ENCODE results near the gene UCMA. TPM values are rescaled to one million over a fixed set of nuclear protein-coding genes. Genes with fewer than 3 reads are reported as not detected.
"Not testable (repeated sequence)": the region's sequence is repeated elsewhere in the genome, so short reads cannot be mapped to it uniquely, and the experiment has no call there.

Gene UCMA
- total and polyA plus RNA-seq, 7 donors, result 0.04 TPM; not detected in 6

- TF ChIP-seq CTCF (IDR thresholded peaks at IDR 0.05), result no peak
- H3K4me3 ChIP-seq, result no peak overlapping the region
- H3K9me3 ChIP-seq, result no peaks in the 10 kb centered on the region
- H3K36me3 ChIP-seq (ENCODE audit: insufficient read depth in 1 of 2, low read depth in 1 of 2), result no peaks in the 10 kb centered on the region
- H3K27me3 ChIP-seq (ENCODE audit: insufficient read depth in 3 of 3, low read length in 2 of 3), result no peaks in the 10 kb centered on the region
- 73 to 77% (median 76%) methylated on average over 16 of the region's 16 CpGs for WGBS, 3 donors
- H3K27ac ChIP-seq, result no peak overlapping the region
- ATAC-seq (no peak), DNase-seq (no peak)
- no peaks in the 10 kb centered on the region for H3K4me1 ChIP-seq
- intact Hi-C loops (cut with DNase I), result no loop called here
Measured at GRCh38 chr10:13238271-13239077, 4.3 kb upstream of the UCMA start.

GRCh38 chr10:13236638-13237037, 2.5 kb upstream of the UCMA start:
- ATAC-seq (no peak), DNase-seq (no peak)
- intact Hi-C loops (cut with DNase I), result no loop called here
- Histone ChIP-seq H3K36me3 (ENCODE audit: insufficient read depth in 1 of 2, low read depth in 1 of 2) (no peaks in the 10 kb centered on the region), H3K27ac (no peak overlapping the region), H3K27me3 (ENCODE audit: insufficient read depth in 3 of 3, low read length in 2 of 3) (no peaks in the 10 kb centered on the region), H3K4me1 (no peaks in the 10 kb centered on the region), H3K4me3 (no peak overlapping the region), H3K9me3 (no peaks in the 10 kb centered on the region)
- 71 to 81% (median 78%) methylated on average over 8 of the region's 8 CpGs for WGBS, 3 donors
- TF ChIP-seq CTCF (IDR thresholded peaks at IDR 0.05), result no peak

GRCh38 chr10:13234736-13235135, 562 bp upstream of the UCMA start:
- H3K27me3 ChIP-seq (ENCODE audit: insufficient read depth in 3 of 3, low read length in 2 of 3); H3K4me1 ChIP-seq; H3K9me3 ChIP-seq; H3K36me3 ChIP-seq (ENCODE audit: insufficient read depth in 1 of 2, low read depth in 1 of 2); DNase-seq; H3K27ac ChIP-seq; H3K4me3 ChIP-seq; ATAC-seq; intact Hi-C loops (cut with DNase I): not testable (repeated sequence)
- 87 to 91% (median 87%) methylated on average over 13 of the region's 13 CpGs for WGBS, 3 donors

- 40 to 52% (median 49%) methylated on average over 12 to 14 of the region's 14 CpGs for WGBS, 3 donors
- no peak for TF ChIP-seq CTCF (IDR thresholded peaks at IDR 0.05)
- no peak for ATAC-seq
Measured at GRCh38 chr10:13233358-13233757, 816 bp downstream of the UCMA start.

GRCh38 chr10:13231808-13232207, 2.4 kb downstream of the UCMA start:
- DNase-seq, result no peak
- 78 to 84% (median 80%) methylated on average over 6 of the region's 6 CpGs for WGBS, 3 donors
- no peak for ATAC-seq
- no peaks in the 10 kb centered on the region for H3K36me3 ChIP-seq (ENCODE audit: insufficient read depth in 1 of 2, low read depth in 1 of 2)
- no peaks in the 10 kb centered on the region for H3K4me1 ChIP-seq
- H3K4me3 ChIP-seq, result no peak overlapping the region
- TF ChIP-seq CTCF (IDR thresholded peaks at IDR 0.05), result no peak
- H3K27me3 ChIP-seq (ENCODE audit: insufficient read depth in 3 of 3, low read length in 2 of 3), result no peaks in the 10 kb centered on the region
- no peak overlapping the region for H3K27ac ChIP-seq
- intact Hi-C loops (cut with DNase I), result no loop called here
- no peaks in the 10 kb centered on the region for H3K9me3 ChIP-seq

More at GRCh38 chr10:13233358-13233757, 816 bp downstream of the UCMA start:
- no peak overlapping the region for H3K27ac ChIP-seq
- intact Hi-C loops (cut with DNase I), result no loop called here
- no peak overlapping the region for H3K4me3 ChIP-seq
- H3K27me3 ChIP-seq (ENCODE audit: insufficient read depth in 3 of 3, low read length in 2 of 3), result no peaks in the 10 kb centered on the region
- no peak for DNase-seq
- no peaks in the 10 kb centered on the region for H3K9me3 ChIP-seq
- no peaks in the 10 kb centered on the region for H3K36me3 ChIP-seq (ENCODE audit: insufficient read depth in 1 of 2, low read depth in 1 of 2)
- no peaks in the 10 kb centered on the region for H3K4me1 ChIP-seq

Data from psoas muscle (tissue), 8 donors.